HCT116 (cell line): ENCODE measurements around the gene NFIA. TPM values are rescaled to one million over a fixed set of nuclear protein-coding genes. Genes with fewer than 3 reads are reported as not detected.

ENCODE experiments used
- ATAC-seq: fragments of 200-7000 bp; cut with Tn5 transposase; 2 replicates; pipeline ENCODE4 v1.9.1; 2020; ENCODE audit warnings: mild to moderate bottlenecking, moderate library complexity
- BruUV-seq: library from RNA; stranded (reverse); fragments of 400-500 nt; replicated peaks from 2 replicates; lab custom pipeline; 2021; lab: Mats Ljungman, UMichigan
- CTCF ChIA-PET: fragments of 300-600 bp; sonication (Branson Sonifier 250); formaldehyde crosslinking; loops from one replicate; lab custom pipeline; 2021; ENCODE audit warnings: antibody characterized with exemption; lab: Charles Lee
- POLR2A ChIA-PET: fragments of 300-600, 350-600 bp; sonication (Branson Sonifier 250); formaldehyde crosslinking; loops from one replicate; lab custom pipeline; 2021; ENCODE audit warnings: antibody characterized with exemption; lab: Charles Lee
- RAD21 ChIA-PET, 2 experiments: fragments of 300-600 bp; sonication (Branson Sonifier 250); formaldehyde crosslinking; loops; one replicate each; lab custom pipeline; 2023; ENCODE audit warnings: low total read pairs in 2 of 2; ENCODE audit not compliant: uncharacterized antibody in 2 of 2, unreplicated experiment in 2 of 2, low non-redundant PET in 1 of 2; lab: Charles Lee
- DNase-seq: peaks from one replicate; pipeline ENCODE4 v3.0.0-alpha.2; 2010; ENCODE audit warnings: low read depth, low spot score
- H2AFZ ChIP-seq: fragments of 200-600 bp; shearing (Covaris generic), sonication (generic); 2 replicates; pipeline ENCODE4 v1.6.1; 2017; ENCODE audit warnings: low read depth, mixed run types, mixed read lengths, antibody characterized with exemption, low read length; ENCODE audit not compliant: poor library complexity, severe bottlenecking
- H3K27ac ChIP-seq: 2 replicates; pipeline ENCODE4 v1.5.1; 2012; ENCODE audit warnings: low read depth, low read length
- H3K27me3 ChIP-seq: fragments of 200-600 bp; sonication (generic); 2 replicates; pipeline ENCODE4 v1.6.1; 2016; ENCODE audit warnings: mixed run types, low read length, mixed read lengths; ENCODE audit not compliant: insufficient read depth
- H3K36me3 ChIP-seq, 2 experiments: fragments of 200-500 bp in 1 of 2; fragments of 200-600 bp in 1 of 2; sonication (Bioruptor generic) in 1 of 2; sonication (generic) in 1 of 2; 2 replicates each; pipeline versions ENCODE4 v1.5.1 to v1.6.1; 2014 to 2016; ENCODE audit warnings: low read length in 2 of 2, inconsistent platforms in 1 of 2, mixed read lengths in 1 of 2, mixed run types in 1 of 2; ENCODE audit not compliant: insufficient read depth in 2 of 2, control insufficient read depth in 1 of 2
- H3K4me1 ChIP-seq, 2 experiments: fragments of 200-600 bp in 1 of 2; sonication (generic) in 1 of 2; 2 replicates each; pipeline versions ENCODE4 v1.5.1 to v1.6.1; 2012 to 2017; ENCODE audit warnings: low read length in 2 of 2, inconsistent platforms in 1 of 2, mild to moderate bottlenecking in 1 of 2, mixed read lengths in 1 of 2, mixed run types in 1 of 2, moderate library complexity in 1 of 2; ENCODE audit not compliant: insufficient read depth in 2 of 2, control insufficient read depth in 1 of 2
- H3K4me2 ChIP-seq: fragments of 200-600 bp; sonication (generic); 2 replicates; pipeline ENCODE4 v1.6.1; 2017; ENCODE audit warnings: mixed run types, low read length, mixed read lengths
- H3K4me3 ChIP-seq, 2 experiments: fragments of 200-600 bp in 1 of 2; sonication (generic) in 1 of 2; replicated peaks in 1 of 2; 2 replicates each; pipeline ENCODE4 v1.5.1; 2011 to 2016; ENCODE audit warnings: low read length in 2 of 2, control low read depth in 1 of 2, low read depth in 1 of 2, mild to moderate bottlenecking in 1 of 2, mixed read lengths in 1 of 2, mixed run types in 1 of 2
- H3K79me2 ChIP-seq: fragments of 200-600 bp; sonication (generic); 2 replicates; pipeline ENCODE4 v1.6.1; 2017; ENCODE audit warnings: mild to moderate bottlenecking, mixed run types, low read length, moderate library complexity, mixed read lengths; ENCODE audit not compliant: insufficient read depth
- H3K9ac ChIP-seq: fragments of 200-600 bp; sonication (generic); 2 replicates; pipeline ENCODE4 v1.6.1; 2016; ENCODE audit warnings: low read length, mixed read lengths
- H3K9me2 ChIP-seq: fragments of 200-600 bp; sonication (generic), shearing (Covaris generic); 2 replicates; pipeline ENCODE4 v1.6.1; 2017; ENCODE audit warnings: mixed run types, mild to moderate bottlenecking, moderate library complexity; ENCODE audit not compliant: insufficient read depth
- H3K9me3 ChIP-seq, 2 experiments: fragments of 200-500 bp in 1 of 2; fragments of 200-600 bp in 1 of 2; sonication (Bioruptor generic) in 1 of 2; sonication (generic) in 1 of 2; 2 replicates each; pipeline ENCODE4 v1.6.1; 2014 to 2017; ENCODE audit warnings: low read length in 2 of 2, mixed read lengths in 2 of 2, inconsistent platforms in 1 of 2, low read depth in 1 of 2, mild to moderate bottlenecking in 1 of 2, mixed run types in 1 of 2, moderate library complexity in 1 of 2; ENCODE audit not compliant: control insufficient read depth in 1 of 2, insufficient read depth in 1 of 2
- H4K20me1 ChIP-seq: fragments of 200-600 bp; sonication (generic), shearing (Covaris generic); 2 replicates; pipeline ENCODE4 v1.6.1; 2017; ENCODE audit warnings: mixed run types, mild to moderate bottlenecking, moderate library complexity; ENCODE audit not compliant: insufficient read depth
- CBX3 ChIP-seq: IDR thresholded peaks from 2 replicates; pipeline ENCODE4 v1.6.1; 2012; ENCODE audit warnings: low read depth
- CEBPB ChIP-seq: IDR thresholded peaks from 2 replicates; pipeline ENCODE4 v1.6.1; 2012; ENCODE audit warnings: low read depth
- EGR1 ChIP-seq: IDR thresholded peaks from 2 replicates; pipeline ENCODE4 v1.6.1; 2012; ENCODE audit warnings: low read depth
- ELF1 ChIP-seq: IDR thresholded peaks from 2 replicates; pipeline ENCODE4 v1.6.1; 2012; ENCODE audit warnings: low read depth, borderline replicate concordance
- EZH2phosphoT487 ChIP-seq: fragments of 200-600 bp; IDR thresholded peaks from 2 replicates; pipeline ENCODE4 v1.6.1; 2018; ENCODE audit warnings: antibody characterized with exemption, borderline replicate concordance
- FOSL1 ChIP-seq: IDR thresholded peaks from 2 replicates; pipeline ENCODE4 v1.6.1; 2012; ENCODE audit warnings: low read depth
- JUND ChIP-seq: IDR thresholded peaks from 2 replicates; pipeline ENCODE4 v1.6.1; 2012
- POLR2A ChIP-seq: IDR thresholded peaks from 2 replicates; pipeline ENCODE4 v1.7.0; 2011; ENCODE audit warnings: borderline replicate concordance; ENCODE audit not compliant: insufficient read depth, insufficient read length; ENCODE audit errors: extremely low read depth
- RAD21 ChIP-seq: IDR thresholded peaks from 2 replicates; pipeline ENCODE4 v1.6.1; 2012; ENCODE audit warnings: low read depth, mild to moderate bottlenecking
- SIN3A ChIP-seq: IDR thresholded peaks from 2 replicates; pipeline ENCODE4 v1.6.1; 2012; ENCODE audit warnings: low read depth
- SP1 ChIP-seq: IDR thresholded peaks from 2 replicates; pipeline ENCODE4 v1.6.1; 2012; ENCODE audit warnings: low read depth
- SRF ChIP-seq: IDR thresholded peaks from 2 replicates; pipeline ENCODE4 v1.6.1; 2012; ENCODE audit warnings: low read depth
- YY1 ChIP-seq: IDR thresholded peaks from 2 replicates; pipeline ENCODE4 v1.6.1; 2011; ENCODE audit warnings: low read length, low read depth, moderate library complexity, mild to moderate bottlenecking; ENCODE audit not compliant: insufficient replicate concordance; ENCODE audit errors: extremely low read depth
- ZNF274 ChIP-seq: fragments of 200-500 bp; sonication (Bioruptor generic); IDR thresholded peaks from 2 replicates; pipeline ENCODE4 v1.6.1; 2014; ENCODE audit warnings: mild to moderate bottlenecking, low read depth, low read length, inconsistent platforms
- intact Hi-C: fragments of 100-400 bp; cut with micrococcal nuclease; formaldehyde crosslinking; loops from 2 replicates; pipeline ENCODE4 v1.10.0; 2022
- total RNA-seq: library from RNA; stranded (reverse); gene quantifications from one replicate; pipeline ENCODE4 v1.2.1, GENCODE V29; 2021; ENCODE audit not compliant: unreplicated experiment
- TF ChIP-seq, protein P1 (sequence below): IDR thresholded peaks from 2 replicates; pipeline ENCODE4 v1.6.1; 2011; ENCODE audit warnings: mild to moderate bottlenecking, low read length, moderate library complexity; ENCODE audit not compliant: insufficient replicate concordance; ENCODE audit errors: extremely low read depth
- TF ChIP-seq, protein P2 (sequence below): IDR thresholded peaks from 2 replicates; pipeline ENCODE4 v1.6.1; 2012
- TF ChIP-seq, protein P3 (sequence below): IDR thresholded peaks from 2 replicates; pipeline ENCODE4 v1.6.1; 2012

NFIA gene
- total RNA-seq, 1 experiment from 2014 or later, result 17.2 TPM

DNA sequence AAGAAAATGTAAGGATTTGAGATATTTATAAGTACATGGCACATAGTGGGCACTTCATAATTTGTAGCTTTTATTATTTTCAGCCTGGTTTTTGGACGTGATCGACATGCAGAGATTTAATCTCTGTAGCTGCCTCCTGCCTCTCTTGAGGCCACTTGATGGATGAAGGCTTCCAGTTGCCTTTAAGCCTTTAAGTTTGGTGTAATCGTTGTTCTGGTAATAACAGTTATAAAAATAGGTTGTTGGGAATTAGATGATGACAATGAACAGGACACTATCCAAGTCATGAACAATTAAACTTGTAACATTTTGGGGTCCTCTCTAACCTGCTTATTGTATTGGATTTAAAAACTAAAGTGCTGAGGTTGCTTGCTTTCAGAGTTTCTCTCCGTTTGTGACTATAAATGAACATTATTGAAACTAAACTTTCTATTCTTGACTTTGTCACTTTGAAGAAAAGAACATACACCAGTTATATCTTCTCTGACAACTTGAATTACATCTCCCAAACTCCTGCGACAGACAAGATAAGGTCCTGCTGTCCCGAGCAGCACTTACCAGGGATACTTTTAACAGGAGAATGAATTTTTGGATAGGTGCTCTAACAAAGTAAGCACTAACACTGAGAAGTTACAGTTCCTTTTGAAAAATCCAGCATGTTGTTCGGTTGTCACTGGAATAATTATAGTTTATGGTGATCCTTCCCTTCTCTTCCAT, 295.0 kb downstream of the NFIA start (continued):
- TF ChIP-seq EZH2phosphoT487, result no peak
- TF ChIP-seq YY1, result no peak
- TF ChIP-seq, protein P1, sequence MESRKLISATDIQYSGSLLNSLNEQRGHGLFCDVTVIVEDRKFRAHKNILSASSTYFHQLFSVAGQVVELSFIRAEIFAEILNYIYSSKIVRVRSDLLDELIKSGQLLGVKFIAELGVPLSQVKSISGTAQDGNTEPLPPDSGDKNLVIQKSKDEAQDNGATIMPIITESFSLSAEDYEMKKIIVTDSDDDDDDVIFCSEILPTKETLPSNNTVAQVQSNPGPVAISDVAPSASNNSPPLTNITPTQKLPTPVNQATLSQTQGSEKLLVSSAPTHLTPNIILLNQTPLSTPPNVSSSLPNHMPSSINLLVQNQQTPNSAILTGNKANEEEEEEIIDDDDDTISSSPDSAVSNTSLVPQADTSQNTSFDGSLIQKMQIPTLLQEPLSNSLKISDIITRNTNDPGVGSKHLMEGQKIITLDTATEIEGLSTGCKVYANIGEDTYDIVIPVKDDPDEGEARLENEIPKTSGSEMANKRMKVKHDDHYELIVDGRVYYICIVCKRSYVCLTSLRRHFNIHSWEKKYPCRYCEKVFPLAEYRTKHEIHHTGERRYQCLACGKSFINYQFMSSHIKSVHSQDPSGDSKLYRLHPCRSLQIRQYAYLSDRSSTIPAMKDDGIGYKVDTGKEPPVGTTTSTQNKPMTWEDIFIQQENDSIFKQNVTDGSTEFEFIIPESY, result no peak
- TF ChIP-seq SP1, result no peak
- no peak for TF ChIP-seq ELF1
- TF ChIP-seq, protein P2, sequence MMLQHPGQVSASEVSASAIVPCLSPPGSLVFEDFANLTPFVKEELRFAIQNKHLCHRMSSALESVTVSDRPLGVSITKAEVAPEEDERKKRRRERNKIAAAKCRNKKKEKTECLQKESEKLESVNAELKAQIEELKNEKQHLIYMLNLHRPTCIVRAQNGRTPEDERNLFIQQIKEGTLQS, result no peak
- no peak for TF ChIP-seq ZNF274
- no peak for TF ChIP-seq CBX3
- no peak for TF ChIP-seq SRF
- TF ChIP-seq, protein P3, sequence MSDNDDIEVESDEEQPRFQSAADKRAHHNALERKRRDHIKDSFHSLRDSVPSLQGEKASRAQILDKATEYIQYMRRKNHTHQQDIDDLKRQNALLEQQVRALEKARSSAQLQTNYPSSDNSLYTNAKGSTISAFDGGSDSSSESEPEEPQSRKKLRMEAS, result no peak
- TF ChIP-seq, all 23 proteins: peak for 0

DNA sequence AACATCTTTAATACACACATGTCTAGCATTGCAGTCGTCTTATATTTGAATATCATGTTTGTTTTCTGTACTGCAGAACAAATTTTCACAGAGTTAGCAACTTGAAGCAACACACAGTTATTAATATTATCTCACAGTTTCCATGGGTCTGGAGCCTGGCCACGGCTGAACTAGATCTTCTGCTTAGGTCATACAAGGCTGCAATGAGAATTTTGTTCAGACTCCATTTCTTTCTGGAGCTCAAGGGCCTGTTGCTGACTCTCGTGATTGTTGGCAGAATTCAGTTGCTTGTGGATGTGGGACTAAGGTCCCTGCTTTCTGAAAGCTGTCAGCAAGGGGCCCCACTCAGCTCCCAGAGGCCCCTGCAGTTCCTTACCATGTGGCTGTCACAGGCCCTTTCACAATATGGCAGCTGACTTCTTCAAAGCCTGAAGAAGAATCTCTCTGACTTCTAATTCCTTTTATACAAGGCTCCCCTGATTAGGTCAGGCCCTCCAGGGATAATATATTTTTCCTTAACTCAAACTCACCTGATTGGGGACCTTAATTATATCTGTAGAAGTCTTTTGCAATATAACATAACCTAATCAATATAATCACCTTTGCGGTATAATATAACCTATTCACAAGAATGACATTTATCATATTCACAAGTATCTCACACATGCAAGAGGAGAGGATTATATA, 296.3 kb downstream of the NFIA start:
- no peaks in the 10 kb centered on the region for H3K9me2 ChIP-seq
- ChIA-PET RAD21 (no interaction called here), POLR2A (no interaction called here), CTCF (no interaction called here)
- H3K27ac ChIP-seq, result no peak overlapping the region
- H3K36me3 ChIP-seq, result no peaks in the 10 kb centered on the region
- no peaks in the 10 kb centered on the region for H3K79me2 ChIP-seq
- H4K20me1 ChIP-seq, result no peaks in the 10 kb centered on the region
- ATAC-seq, result no peak
- BruUV-seq, result no TSS peak
- no peaks in the 10 kb centered on the region for H3K4me1 ChIP-seq
- H3K9me3 ChIP-seq, result no peaks in the 10 kb centered on the region
- no peak overlapping the region for H3K9ac ChIP-seq
- H3K4me2 ChIP-seq, result no peak overlapping the region
- intact Hi-C loops, result no loop called here
- no peak overlapping the region for H2AFZ ChIP-seq
- H3K4me3 ChIP-seq, result no peak overlapping the region
- TF ChIP-seq POLR2A (no peak), CEBPB (no peak), EGR1 (no peak), JUND (no peak), FOSL1 (no peak), SIN3A (no peak), SRF (no peak), RAD21 (no peak), CBX3 (no peak), ZNF274 (no peak)
- no peaks in the 10 kb centered on the region for H3K27me3 ChIP-seq
- DNase-seq, result no peak
